ENCODE results near the gene ENTPD1. TPM values are rescaled to one million over a fixed set of nuclear protein-coding genes. Genes with fewer than 3 reads are reported as not detected.

ENTPD1 gene
- polyA plus RNA-seq, 3 donors = 62.2 to 71.1 (median 70.4) TPM

GRCh38 chr10:95835911-95836310 is 79.9 kb downstream of the ENTPD1 start:
- Histone ChIP-seq H3K4me1 (ENCODE audit: control insufficient read depth in 1 of 2, insufficient read depth in 2 of 2, low read length in 2 of 2) (peaks cover 32 to 46% of the 10 kb centered on the region in 2 donors), H4K20me1 (ENCODE audit: insufficient read depth, low read length) (no peaks in the 10 kb centered on the region), H3K9ac (ENCODE audit: insufficient read depth, low read length, poor library complexity, severe bottlenecking) (no peak overlapping the region), H3K36me3 (replicated peaks in 1 of 2; ENCODE audit: control insufficient read depth in 1 of 2, insufficient read depth in 2 of 2, low read length in 2 of 2) (peaks cover 20 to 45% of the 10 kb centered on the region in 2 donors), H3K4me2 (replicated peaks; ENCODE audit: extremely low read depth, low read length, poor library complexity, severe bottlenecking) (no peak overlapping the region), H3K9me3 (replicated peaks in 1 of 2; ENCODE audit: control insufficient read depth in 1 of 2, insufficient read depth in 1 of 2, low read length in 2 of 2) (no peaks in the 10 kb centered on the region), H3K4me3 (replicated peaks in 1 of 3; ENCODE audit: low read depth in 2 of 3, low read length in 3 of 3) (no peak overlapping the region), H2AFZ (ENCODE audit: insufficient read depth, low read depth, low read length, poor library complexity, severe bottlenecking) (no peak overlapping the region), H3K27me3 (ENCODE audit: control insufficient read depth in 2 of 2, insufficient read depth in 2 of 2, low read length in 2 of 2) (no peaks in the 10 kb centered on the region), H3K27ac (ENCODE audit: low read depth in 1 of 2, low read length in 2 of 2) (no peak overlapping the region), H3K79me2 (ENCODE audit: insufficient read depth, low read length) (peaks cover 39% of the 10 kb centered on the region)
- Mint-ChIP-seq H3K36me3 (peaks cover 34 to 52% of the 10 kb centered on the region in 2 donors), H3K4me3 (no peak overlapping the region), H3K27ac (peak overlapping the region in 3 of 7 donors; percentile 6 to 54 (median 31)), H3K9me3 (peaks cover 0 to 2% (median 0%) of the 10 kb centered on the region in 7 donors), H3K27me3 (ENCODE audit: low read depth in 3 of 3) (no peaks in the 10 kb centered on the region), H3K4me1 (peaks cover 55% of the 10 kb centered on the region)
- TF ChIP-seq, protein P1, sequence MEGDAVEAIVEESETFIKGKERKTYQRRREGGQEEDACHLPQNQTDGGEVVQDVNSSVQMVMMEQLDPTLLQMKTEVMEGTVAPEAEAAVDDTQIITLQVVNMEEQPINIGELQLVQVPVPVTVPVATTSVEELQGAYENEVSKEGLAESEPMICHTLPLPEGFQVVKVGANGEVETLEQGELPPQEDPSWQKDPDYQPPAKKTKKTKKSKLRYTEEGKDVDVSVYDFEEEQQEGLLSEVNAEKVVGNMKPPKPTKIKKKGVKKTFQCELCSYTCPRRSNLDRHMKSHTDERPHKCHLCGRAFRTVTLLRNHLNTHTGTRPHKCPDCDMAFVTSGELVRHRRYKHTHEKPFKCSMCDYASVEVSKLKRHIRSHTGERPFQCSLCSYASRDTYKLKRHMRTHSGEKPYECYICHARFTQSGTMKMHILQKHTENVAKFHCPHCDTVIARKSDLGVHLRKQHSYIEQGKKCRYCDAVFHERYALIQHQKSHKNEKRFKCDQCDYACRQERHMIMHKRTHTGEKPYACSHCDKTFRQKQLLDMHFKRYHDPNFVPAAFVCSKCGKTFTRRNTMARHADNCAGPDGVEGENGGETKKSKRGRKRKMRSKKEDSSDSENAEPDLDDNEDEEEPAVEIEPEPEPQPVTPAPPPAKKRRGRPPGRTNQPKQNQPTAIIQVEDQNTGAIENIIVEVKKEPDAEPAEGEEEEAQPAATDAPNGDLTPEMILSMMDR (IDR thresholded peaks at IDR 0.05) = no peak
- no peak for DNase-seq
- intact Hi-C loops (cut with micrococcal nuclease) = loop anchor here in 1 of 2 donors (10.0 kb wide), 1 partner anchor 81 kb away; the partner anchor contains the start of gene ENTPD1

- TF ChIP-seq, protein P1 (IDR thresholded peaks at IDR 0.05) = no peak
- Histone ChIP-seq H3K27me3 (ENCODE audit: control insufficient read depth in 2 of 2, insufficient read depth in 2 of 2, low read length in 2 of 2) (no peaks in the 10 kb centered on the region), H3K4me1 (ENCODE audit: control insufficient read depth in 1 of 2, insufficient read depth in 2 of 2, low read length in 2 of 2) (peaks cover 40 to 46% of the 10 kb centered on the region in 2 donors), H2AFZ (ENCODE audit: insufficient read depth, low read depth, low read length, poor library complexity, severe bottlenecking) (peak overlapping the region; percentile 1), H3K27ac (ENCODE audit: low read depth in 1 of 2, low read length in 2 of 2) (peak overlapping the region; percentile 51 to 76), H3K36me3 (replicated peaks in 1 of 2; ENCODE audit: control insufficient read depth in 1 of 2, insufficient read depth in 2 of 2, low read length in 2 of 2) (peaks cover 15 to 39% of the 10 kb centered on the region in 2 donors), H3K4me2 (replicated peaks; ENCODE audit: extremely low read depth, low read length, poor library complexity, severe bottlenecking) (no peak overlapping the region), H3K79me2 (ENCODE audit: insufficient read depth, low read length) (peaks cover 39% of the 10 kb centered on the region), H3K9me3 (replicated peaks in 1 of 2; ENCODE audit: control insufficient read depth in 1 of 2, insufficient read depth in 1 of 2, low read length in 2 of 2) (no peaks in the 10 kb centered on the region), H3K4me3 (replicated peaks in 1 of 3; ENCODE audit: low read depth in 2 of 3, low read length in 3 of 3) (peak overlapping the region in 1 of 3 experiments; percentile 2), H4K20me1 (ENCODE audit: insufficient read depth, low read length) (no peaks in the 10 kb centered on the region), H3K9ac (ENCODE audit: insufficient read depth, low read length, poor library complexity, severe bottlenecking) (peak overlapping the region; percentile 28)
- Mint-ChIP-seq H3K4me1 (peaks cover 56% of the 10 kb centered on the region), H3K27ac (peak overlapping the region; percentile 80 to 95 (median 87)), H3K4me3 (no peak overlapping the region), H3K9me3 (peaks cover 0 to 2% (median 0%) of the 10 kb centered on the region in 7 donors), H3K27me3 (ENCODE audit: low read depth in 3 of 3) (no peaks in the 10 kb centered on the region), H3K36me3 (peaks cover 26 to 45% of the 10 kb centered on the region in 2 donors)
- intact Hi-C loops (cut with micrococcal nuclease) = loop anchor here in 1 of 2 donors (10.0 kb wide), 1 partner anchor 82 kb away; the partner anchor contains the start of gene ENTPD1
- DNase-seq = no peak
- WGBS (ENCODE audit: insufficient coverage) = no CpG with 5 or more reads among the region's 5 CpGs
Measured at GRCh38 chr10:95836610-95837355, 80.8 kb downstream of the ENTPD1 start.

All from CD14-positive monocyte (primary cell).